ENCODE results near the gene CSNK1G2. TPM values are rescaled to one million over a fixed set of nuclear protein-coding genes. Genes with fewer than 3 reads are reported as not detected.

Gene CSNK1G2
- total RNA-seq (44.8 and 56.8 TPM in 2 replicates), polyA plus RNA-seq (82.5 and 82.7 TPM in 2 replicates)

DNA sequence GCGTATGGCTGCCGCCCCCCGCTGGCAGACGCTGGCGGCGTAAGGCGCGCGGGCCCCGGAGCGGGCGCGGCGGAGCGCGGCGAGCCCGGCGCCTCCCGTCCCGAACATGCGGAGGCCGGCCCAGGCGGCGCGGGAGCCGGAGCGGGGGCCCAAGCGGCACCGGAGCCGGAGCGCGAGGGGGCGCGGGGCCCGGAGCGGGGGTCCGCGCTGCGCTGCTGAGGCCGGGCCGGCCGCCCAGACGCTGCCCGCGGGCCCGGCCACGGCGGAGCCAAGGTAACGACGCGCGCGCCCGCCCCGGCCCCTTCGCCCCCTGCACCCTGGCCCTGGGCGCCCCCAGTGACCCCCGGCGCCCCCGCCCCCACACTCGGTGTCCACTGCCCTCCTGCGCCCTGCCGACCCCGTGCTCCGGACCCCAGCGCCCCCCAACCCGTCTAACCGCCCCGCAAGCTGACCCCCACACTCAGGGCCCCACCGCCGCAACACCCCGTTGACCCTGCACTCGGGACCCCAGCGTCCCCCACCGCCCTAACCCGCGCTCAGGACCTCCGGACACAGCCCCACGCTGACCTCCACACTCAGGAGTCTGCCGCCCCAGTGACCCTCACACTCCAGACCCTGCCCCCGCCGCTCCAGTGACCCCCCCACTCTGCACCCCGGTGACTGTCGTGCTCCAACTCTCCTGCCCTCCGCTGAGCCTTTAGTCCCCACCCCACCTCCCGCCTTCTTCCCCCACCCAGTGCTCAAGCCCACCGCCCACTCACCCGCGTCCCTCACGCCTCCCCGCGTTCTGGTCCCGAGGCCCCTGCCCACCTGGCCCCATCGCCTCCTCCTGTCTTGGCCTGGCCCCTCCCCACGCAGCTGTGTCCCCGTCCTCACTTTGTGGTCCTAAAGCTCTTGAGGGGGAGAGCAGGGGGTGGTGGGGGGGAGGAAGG, at the start of gene CSNK1G2:
Gene CSNK1G2 (plus strand): TSS at position 27 of the 932 bp plus-strand sequence. CDS start 28,601 bp downstream, outside the sequence.
- H3K79me2 ChIP-seq = peaks cover 49% of the 10 kb centered on the region
- H3K36me3 ChIP-seq (replicated peaks; ENCODE audit: insufficient read depth, low read depth) = no peaks in the 10 kb centered on the region
- H3K9me2 ChIP-seq (replicated peaks; ENCODE audit: insufficient read depth) = no peaks in the 10 kb centered on the region
- no peaks in the 10 kb centered on the region for H3K9me3 ChIP-seq (ENCODE audit: low read depth)
- peak within 1 kb of the TSS; percentile 78 for H3K4me3 ChIP-seq
- under 1% methylated on average over 24 of the region's 97 CpGs for WGBS (ENCODE audit: low lambda C conversion rate, missing lambda C conversion rate)
- H4K20me1 ChIP-seq (ENCODE audit: insufficient read depth, poor library complexity, severe bottlenecking) = peaks cover 40% of the 10 kb centered on the region
- no peak for DNase-seq (ENCODE audit: low spot score)
- H3K27me3 ChIP-seq = no peaks in the 10 kb centered on the region
- peak within 1 kb of the TSS; percentile 95 for H3K4me2 ChIP-seq
- TF ChIP-seq, protein P1, sequence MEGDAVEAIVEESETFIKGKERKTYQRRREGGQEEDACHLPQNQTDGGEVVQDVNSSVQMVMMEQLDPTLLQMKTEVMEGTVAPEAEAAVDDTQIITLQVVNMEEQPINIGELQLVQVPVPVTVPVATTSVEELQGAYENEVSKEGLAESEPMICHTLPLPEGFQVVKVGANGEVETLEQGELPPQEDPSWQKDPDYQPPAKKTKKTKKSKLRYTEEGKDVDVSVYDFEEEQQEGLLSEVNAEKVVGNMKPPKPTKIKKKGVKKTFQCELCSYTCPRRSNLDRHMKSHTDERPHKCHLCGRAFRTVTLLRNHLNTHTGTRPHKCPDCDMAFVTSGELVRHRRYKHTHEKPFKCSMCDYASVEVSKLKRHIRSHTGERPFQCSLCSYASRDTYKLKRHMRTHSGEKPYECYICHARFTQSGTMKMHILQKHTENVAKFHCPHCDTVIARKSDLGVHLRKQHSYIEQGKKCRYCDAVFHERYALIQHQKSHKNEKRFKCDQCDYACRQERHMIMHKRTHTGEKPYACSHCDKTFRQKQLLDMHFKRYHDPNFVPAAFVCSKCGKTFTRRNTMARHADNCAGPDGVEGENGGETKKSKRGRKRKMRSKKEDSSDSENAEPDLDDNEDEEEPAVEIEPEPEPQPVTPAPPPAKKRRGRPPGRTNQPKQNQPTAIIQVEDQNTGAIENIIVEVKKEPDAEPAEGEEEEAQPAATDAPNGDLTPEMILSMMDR (IDR thresholded peaks at IDR 0.05; ENCODE audit: poor library complexity) = no peak
- no peak for TF ChIP-seq EZH2 (IDR thresholded peaks at IDR 0.05; ENCODE audit: borderline replicate concordance)
- no peak for TF ChIP-seq EZH2phosphoT487 (IDR thresholded peaks at IDR 0.05; ENCODE audit: low read depth, severe bottlenecking, unreplicated experiment)
- H3K4me1 ChIP-seq (ENCODE audit: insufficient read depth) = peaks cover 23% of the 10 kb centered on the region
- peak within 1 kb of the TSS; percentile 43 for H2AFZ ChIP-seq
- H3K27ac ChIP-seq = peak within 1 kb of the TSS; percentile 99

DNA sequence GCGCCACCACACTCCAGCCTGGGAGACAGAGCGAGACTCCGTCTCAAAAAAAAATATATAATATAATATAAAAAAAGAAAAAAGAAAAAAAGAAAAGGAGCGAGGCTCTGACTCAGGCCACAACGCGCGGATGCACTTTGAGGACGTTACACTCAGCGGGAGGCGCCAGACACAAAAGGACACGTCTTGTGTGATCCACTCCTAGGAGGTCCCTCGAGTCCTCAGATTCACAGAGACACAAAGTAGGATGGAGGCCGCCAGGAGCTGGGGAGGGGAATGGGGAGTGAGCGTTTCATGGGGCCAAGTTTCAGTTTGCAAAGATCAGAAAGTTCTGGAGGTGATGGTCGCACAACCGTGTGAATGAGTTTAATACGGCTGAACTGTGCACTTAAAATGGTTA, 47.2 kb upstream of the CSNK1G2 start:
- Histone ChIP-seq H3K4me1 (ENCODE audit: insufficient read depth) (no peaks in the 10 kb centered on the region), H3K4me2 (no peak overlapping the region)
- 82% methylated on average over 16 of the region's 17 CpGs for WGBS (ENCODE audit: low lambda C conversion rate, missing lambda C conversion rate)

DNA sequence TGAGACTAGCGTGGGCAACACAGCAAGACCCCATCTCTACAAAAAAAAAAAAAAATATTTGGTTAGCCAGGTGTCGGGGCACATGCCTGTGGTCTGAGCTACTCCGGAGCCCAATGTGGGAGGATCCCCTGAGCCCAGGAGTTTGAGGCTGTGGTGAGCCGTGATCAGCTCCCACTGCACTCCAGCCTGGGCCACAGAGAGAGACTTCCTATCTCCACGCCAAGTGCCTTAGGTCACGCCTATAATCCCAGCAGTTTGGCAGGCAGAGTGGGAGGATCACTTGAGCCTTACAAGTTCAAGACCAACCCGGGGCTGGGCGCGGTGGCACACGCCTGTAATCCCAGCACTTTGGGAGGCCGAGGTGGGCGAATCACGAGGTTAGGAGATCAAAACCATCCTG, 44.5 kb upstream of the CSNK1G2 start:
- Histone ChIP-seq H3K79me2 (no peaks in the 10 kb centered on the region), H2AFZ (no peak overlapping the region), H4K20me1 (ENCODE audit: insufficient read depth, poor library complexity, severe bottlenecking) (no peaks in the 10 kb centered on the region), H3K9me2 (replicated peaks; ENCODE audit: insufficient read depth) (no peaks in the 10 kb centered on the region), H3K27ac (no peak overlapping the region), H3K4me2 (no peak overlapping the region), H3K36me3 (replicated peaks; ENCODE audit: insufficient read depth, low read depth) (no peaks in the 10 kb centered on the region), H3K4me1 (ENCODE audit: insufficient read depth) (no peaks in the 10 kb centered on the region), H3K27me3 (no peaks in the 10 kb centered on the region), H3K4me3 (no peak overlapping the region), H3K9me3 (ENCODE audit: low read depth) (no peaks in the 10 kb centered on the region)
- TF ChIP-seq EZH2 (IDR thresholded peaks at IDR 0.05; ENCODE audit: borderline replicate concordance) = no peak
- DNase-seq (ENCODE audit: low spot score) = no peak
- whole genome bisulfite sequencing (ENCODE audit: low lambda C conversion rate, missing lambda C conversion rate) = 90% methylated on average over 13 of the region's 13 CpGs

More for the DNA sequence above, 47.2 kb upstream of the CSNK1G2 start:
- Histone ChIP-seq H3K79me2 (no peaks in the 10 kb centered on the region), H3K4me3 (no peak overlapping the region), H3K9me2 (replicated peaks; ENCODE audit: insufficient read depth) (no peaks in the 10 kb centered on the region), H4K20me1 (ENCODE audit: insufficient read depth, poor library complexity, severe bottlenecking) (no peaks in the 10 kb centered on the region), H2AFZ (no peak overlapping the region), H3K9me3 (ENCODE audit: low read depth) (no peaks in the 10 kb centered on the region), H3K27me3 (no peaks in the 10 kb centered on the region), H3K36me3 (replicated peaks; ENCODE audit: insufficient read depth, low read depth) (no peaks in the 10 kb centered on the region), H3K27ac (no peak overlapping the region)
- TF ChIP-seq EZH2phosphoT487 (IDR thresholded peaks at IDR 0.05; ENCODE audit: low read depth, severe bottlenecking, unreplicated experiment) (no peak), EZH2 (IDR thresholded peaks at IDR 0.05; ENCODE audit: borderline replicate concordance) (no peak)
- TF ChIP-seq, protein P1 (IDR thresholded peaks at IDR 0.05; ENCODE audit: poor library complexity) = no peak
- DNase-seq (ENCODE audit: low spot score) = no peak

DNA sequence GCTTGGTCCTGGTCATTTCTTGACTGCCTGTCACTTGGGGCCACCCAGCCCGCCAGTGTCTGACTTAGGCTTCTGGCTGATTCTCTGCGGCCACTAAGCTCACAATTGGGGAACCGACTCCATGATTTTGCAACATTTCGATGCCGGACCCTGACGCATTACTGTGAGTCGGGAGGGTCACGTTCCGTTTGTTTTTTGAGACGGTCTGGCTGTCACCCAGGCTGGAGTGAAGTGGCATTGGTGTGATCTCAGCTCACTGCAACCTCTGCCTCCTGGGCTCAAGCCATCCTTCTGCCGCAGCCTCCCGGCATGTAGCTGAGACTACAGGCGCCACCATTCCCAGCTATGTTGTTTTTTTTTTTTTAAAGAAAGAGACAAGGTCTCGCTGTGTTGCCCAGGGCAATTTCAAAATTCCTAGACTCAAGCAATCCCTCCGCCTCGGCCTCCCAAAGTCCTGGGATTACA, 39.0 kb upstream of the CSNK1G2 start:
- H3K9me3 ChIP-seq (ENCODE audit: low read depth) = no peaks in the 10 kb centered on the region
- peaks cover 14% of the 10 kb centered on the region for H3K79me2 ChIP-seq
- no peak overlapping the region for H3K27ac ChIP-seq
- no peaks in the 10 kb centered on the region for H3K27me3 ChIP-seq
- no peak overlapping the region for H2AFZ ChIP-seq
- TF ChIP-seq, protein P1 (IDR thresholded peaks at IDR 0.05; ENCODE audit: poor library complexity) = no peak
- DNase-seq (ENCODE audit: low spot score) = no peak
- no peaks in the 10 kb centered on the region for H3K9me2 ChIP-seq (replicated peaks; ENCODE audit: insufficient read depth)
- H3K4me2 ChIP-seq = no peak overlapping the region
- no peaks in the 10 kb centered on the region for H3K36me3 ChIP-seq (replicated peaks; ENCODE audit: insufficient read depth, low read depth)
- H4K20me1 ChIP-seq (ENCODE audit: insufficient read depth, poor library complexity, severe bottlenecking) = no peaks in the 10 kb centered on the region
- H3K4me1 ChIP-seq (ENCODE audit: insufficient read depth) = peaks cover 9% of the 10 kb centered on the region
- no peak overlapping the region for H3K4me3 ChIP-seq
- WGBS (ENCODE audit: low lambda C conversion rate, missing lambda C conversion rate) = 85% methylated on average over 16 of the region's 16 CpGs

Measured in hepatocyte (in vitro differentiated cells).